Brain pericyte (primary cell): ENCODE data around the gene XPO6.

ENCODE experiments used
- DNase-seq: peaks from one replicate; pipeline ENCODE4 v3.0.0-alpha.2; 2012; ENCODE audit warnings: low read depth, low spot score

The XPO6 gene

DNA sequence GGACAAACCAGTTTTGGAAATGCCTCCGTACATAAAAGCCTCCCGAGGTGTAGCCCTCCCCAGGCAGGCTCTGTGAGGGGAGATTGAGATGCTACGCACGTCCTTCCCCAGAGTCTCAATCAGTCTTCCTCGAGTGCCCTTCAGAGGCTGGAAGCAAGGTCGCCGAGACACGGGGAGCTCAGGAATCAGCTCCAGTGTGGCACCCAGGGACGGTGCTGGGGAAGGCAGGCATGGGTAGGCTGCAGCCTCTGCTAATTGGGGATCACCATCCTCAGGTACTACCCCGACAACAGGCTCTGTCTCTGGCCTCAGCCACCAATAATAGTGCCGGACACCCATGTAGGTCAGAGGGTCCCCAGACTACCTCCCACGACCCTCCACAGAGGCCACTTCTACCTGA, 120.1 kb downstream of the XPO6 start:
- no peak for DNase-seq

DNA sequence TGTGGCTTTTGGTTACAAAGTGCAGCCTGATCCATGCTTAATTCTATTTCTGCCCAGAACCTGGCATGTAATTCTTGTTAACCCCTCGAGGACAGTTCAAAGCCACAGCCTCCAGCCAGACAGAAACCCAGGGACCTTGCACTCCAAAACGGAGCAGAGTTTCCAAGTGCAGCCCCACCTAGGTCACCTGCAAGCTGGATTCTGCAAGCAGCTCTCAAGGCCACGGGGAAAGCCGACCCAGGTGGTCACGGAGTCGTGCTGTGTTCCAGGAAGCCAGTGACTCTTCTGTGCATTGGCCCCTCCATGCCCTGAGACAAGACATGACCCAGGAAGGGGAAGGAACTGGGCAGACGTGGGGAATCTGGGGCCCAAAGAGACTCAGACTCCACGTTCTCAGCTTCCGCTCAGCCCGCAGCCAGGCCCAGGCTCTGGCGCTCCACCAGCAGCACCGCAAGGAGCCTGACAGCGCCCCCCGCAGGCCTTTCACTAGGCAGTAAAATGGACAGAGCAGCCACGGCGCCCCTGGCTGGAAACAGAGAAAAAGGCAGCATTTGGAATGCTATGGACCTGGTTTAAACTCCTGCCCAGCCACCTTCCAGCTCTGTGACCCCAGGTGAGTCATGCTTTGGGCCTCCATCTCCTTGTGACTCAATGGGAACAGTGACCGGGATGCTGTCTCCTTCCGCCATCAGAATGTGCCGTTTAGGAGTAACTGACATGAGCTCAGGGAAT, 121.0 kb downstream of the XPO6 start:
- DNase-seq = no peak

DNA sequence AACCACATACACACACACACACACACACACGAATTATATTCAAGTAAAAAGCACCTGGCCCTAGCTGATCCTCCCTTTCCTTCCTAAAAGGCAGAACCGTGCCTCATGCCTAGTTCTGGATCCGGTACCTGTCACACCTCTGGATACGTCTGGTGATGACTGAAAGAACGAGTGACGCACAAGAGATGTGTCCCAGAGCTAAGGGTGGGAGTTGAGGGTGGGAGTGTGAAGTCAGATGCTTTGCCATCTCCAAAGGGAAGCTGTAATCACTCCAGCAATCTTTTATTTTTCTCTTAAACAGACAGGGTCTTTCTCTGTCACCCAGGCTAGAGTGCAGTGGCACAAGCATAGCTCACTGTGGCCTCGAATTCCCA, 121.8 kb downstream of the XPO6 start:
- DNase-seq = no peak

DNA sequence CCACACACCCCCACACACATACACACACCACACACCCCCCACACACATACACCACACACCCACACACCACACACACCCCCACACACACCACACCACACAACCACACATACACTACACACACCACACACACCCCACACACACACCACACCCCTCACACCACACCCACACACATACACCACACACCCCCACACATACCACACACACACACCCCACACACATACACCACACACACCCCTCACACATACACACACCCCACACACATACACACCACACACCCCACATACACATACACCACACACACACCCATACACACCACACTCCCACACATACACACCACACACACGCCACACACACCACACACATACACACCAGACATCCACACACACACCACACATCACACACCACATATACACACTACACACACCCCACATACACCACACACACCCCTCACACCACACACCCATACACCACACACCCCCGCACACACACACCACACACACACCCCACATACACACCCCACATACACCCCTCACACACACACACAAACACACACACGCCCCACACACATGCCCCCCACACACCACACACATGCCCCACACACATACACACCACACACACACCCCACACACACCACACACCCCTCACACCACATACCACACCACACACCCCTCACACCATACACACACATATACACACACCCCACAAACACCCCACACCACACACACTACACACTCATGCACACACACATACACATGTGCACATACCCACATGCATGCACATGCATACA, 122.4 kb downstream of the XPO6 start:
- no peak for DNase-seq

DNA sequence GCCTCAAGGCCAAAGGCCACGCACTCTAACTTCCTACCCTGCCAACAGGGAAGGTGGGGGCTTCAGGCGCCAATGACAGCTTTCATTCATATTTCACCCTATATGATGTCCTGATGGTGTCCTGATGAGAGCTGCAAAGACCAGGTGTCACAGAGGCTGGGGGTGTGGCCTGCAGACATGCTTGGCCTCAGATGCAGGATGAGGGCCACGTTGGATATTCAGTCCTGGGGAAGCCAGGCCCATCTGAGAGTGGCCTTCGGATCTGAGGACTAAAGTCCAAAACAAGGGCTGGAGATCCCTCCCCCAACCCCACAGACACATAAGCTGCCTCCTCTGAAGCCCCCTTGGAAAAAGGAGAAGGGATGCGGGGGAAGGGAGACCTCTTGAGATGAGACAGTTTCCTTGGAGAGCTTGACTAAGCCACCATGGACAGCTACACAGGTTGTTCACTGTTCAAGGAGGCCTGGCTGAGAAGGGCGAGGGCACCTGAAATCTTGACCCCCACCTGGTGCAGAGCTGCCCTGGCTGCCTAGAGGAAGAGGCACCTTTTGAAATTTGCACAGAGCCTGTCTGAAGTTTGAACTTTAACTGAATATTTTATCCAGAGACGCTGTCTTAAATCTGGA, 124.0 kb downstream of the XPO6 start:
- no peak for DNase-seq

DNA sequence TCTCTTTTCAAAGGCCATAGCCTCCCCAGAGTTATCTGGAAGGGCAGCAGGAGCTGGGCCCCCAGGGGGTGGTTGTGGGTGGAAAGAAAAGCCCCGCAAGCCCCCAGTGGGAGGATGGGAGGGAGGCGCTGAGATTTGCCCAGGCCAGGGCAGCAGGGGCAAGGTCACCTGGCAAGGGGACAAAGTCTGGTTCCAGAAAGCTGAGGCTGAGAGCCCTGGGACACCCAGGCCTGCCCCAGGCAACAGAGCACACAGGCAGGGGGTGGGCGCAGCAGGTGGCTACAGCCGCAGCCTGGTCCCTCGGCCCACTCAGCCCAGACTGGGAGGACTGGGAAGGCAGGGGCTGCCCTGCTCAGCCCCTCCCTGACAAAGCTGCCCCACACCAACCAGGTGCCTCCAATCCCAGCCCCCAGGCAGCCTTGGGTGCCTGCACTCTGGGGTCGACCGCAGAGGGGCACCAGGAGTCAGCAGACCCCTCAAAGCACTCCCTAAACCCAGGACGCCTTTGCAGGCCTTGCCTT, 124.6 kb downstream of the XPO6 start:
- DNase-seq = no peak

DNA sequence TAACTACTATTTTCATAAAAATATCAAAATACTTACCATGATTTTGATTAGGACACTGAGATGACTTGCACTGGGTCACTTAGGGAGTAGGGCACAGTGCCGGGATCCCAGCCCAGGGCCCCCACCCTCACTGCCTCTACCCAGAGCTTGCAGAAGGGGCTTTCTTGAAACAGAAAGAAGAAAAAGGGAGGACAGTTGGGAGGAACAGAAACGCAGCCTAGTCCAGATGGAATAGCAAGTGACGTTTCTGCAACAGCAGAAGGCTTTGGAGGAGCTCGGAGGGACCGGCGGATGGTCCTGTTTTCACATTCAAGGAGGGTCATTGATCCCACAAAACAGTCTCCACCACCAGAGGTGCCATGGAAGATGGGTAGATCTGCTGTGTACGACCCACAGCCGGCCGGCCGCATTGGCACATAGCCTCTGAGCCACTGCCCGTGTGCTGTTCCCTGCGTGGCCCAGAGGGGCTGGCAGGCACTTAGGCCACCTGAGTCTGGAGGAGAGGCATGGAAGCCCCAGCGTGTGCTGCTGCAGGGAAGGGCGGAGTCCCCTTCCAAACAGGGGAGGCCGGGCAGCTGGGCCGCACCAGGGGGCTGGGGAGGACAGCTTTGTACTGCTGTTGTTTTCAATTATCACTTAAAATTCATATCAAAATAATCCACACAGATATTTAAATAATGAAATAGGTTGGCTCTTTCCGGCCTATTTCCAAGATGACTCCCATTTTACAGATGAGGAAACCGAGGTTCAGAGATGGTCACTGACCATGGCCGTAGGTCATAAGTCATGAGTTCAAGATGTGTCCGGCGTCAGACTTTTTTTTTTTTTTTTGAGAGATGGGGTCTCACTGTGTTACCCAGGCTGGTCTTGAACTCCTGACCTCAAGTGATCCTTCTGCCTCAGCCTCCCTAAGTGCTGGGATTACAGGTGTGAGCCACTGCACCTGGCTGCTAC, 125.3 kb downstream of the XPO6 start:
- no peak for DNase-seq

DNA sequence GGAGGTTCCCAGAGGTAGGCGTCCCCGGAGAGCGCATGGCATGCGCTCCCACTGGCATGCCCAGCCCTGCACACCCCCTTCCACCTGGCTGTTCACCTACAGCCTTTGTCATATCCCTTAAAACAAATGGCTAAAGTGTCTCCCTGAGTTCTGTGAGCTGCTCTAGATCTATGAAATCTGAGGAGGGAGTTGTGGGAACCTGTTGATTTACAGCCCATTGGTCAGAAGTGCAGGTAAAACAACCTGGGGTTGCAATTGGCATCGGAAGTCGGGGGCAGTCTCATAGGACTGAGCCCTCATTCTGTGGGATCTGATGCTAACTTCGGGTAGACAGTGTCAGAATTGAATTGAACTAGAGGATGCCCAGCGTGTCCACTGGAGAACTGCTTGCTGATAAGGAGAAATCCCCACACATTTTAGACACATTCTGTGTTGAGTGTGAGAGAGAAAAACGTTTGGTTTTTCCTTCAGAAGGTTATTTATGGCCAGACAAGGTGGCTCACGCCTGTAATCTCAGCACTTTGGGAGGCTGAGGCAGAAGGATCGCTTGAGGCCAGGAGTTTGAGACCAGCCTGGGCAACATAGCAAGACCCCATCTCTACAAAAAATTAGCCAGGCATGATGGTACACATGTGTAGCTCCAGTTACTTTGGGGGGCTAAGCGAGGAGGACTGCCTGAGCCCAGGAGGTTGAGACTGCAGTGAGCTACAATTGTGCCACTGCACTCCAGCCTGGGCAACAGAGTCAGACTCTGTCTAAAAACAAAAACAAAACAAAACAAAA, 126.2 kb downstream of the XPO6 start:
- no peak for DNase-seq

DNA sequence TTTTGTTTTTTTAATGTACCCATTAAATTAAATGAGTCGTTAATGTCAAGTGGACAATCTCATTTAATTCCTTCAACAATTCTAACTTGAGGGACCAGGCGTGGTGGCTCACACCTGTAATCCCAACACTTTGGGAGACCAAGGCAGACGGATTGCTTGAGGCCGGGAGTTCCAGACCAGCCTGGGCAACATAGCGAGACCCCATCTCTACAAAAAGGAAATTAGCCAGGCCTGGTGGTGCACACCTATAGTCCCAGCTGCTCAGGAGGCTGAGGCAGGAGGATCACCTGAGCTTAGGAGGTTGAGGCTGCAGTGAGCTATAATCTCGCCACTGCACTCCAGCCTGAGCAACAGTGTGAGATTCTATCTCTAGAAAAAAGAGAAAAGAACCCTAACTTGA, 127.6 kb downstream of the XPO6 start:
- no peak for DNase-seq

DNA sequence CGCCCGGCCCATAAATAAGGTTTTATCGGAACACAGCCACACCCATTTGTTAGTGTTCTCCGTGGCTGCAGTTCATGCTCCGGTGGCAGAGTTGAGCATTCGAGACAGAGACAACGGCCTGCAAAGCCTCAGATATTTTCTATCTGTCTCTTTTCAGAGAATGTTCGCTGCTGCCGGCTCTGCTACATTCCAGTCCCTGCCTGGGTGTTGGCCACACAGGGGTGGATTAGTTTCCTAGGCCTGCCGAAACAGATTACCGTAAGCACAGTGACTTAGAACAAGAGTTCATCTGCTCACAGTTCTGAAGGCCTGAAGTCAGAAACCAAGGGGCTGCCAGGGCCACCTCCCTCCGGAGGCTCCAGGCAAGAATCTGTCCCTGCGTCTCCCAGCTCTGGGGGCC, 129.1 kb downstream of the XPO6 start:
- no peak for DNase-seq

DNA sequence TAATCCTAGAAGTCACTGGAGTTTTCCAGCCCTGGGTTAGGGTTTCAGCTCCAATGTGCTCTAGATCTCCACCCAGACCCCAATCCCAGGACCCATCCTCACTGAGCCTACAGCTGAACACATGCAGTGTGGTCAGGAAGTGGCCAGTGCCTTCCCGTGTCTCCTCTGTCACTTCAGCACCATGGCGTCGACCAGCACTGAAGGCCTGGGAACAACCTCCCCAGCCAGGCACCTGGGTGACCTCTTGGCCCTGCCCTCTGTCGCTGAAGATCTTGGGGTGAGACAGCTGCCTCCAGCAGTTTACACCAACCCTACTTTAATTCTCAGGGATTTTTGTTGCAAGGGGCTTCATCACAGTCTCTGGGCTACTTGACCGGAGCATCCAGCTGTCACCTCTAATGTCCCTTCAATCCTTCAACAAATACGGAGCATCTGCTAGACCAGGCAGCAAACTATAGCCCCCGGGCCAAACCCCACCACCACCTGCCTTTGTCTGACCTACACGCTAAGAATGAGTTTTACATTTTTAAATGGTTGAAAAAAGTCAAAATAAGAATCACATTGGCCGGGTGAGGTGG, 130.3 kb downstream of the XPO6 start:
- DNase-seq = no peak

DNA sequence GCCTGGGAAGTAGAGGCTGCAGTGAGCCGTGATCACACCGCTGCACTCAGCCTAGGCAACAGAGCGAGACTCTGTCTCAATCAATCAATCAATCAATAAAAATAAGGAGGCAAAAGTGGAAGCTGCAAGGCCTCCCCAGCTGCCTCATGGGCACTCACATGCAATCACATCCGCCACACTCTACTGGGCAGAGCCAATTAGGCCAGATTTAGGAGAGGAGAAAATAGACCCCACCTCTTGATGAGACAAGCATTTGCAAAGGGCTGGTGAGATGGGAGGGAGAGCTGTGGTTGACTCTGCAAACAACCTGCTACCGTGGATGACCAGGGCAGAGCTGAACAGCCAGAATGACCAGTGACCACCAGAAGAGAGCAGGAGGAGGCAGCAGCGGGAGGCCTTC, 133.5 kb downstream of the XPO6 start:
- no peak for DNase-seq

DNA sequence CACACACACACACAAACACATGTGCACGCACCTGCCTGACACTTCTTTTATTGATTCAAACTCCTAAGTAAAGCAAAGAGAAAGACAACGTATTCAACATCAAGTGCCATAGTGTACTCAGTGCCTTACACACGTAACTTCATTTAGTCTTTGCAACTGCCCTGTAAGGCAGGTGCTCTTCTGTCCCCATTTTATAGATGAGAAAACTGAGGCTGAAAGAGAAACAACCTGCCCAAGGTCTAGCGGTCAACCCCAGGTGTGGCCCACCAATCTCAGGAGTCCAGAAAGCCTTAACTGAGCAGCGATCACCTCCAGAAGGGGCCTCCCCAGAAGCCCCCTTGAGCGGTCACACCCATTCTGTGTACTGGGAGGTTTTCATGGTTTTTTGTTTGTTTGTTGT, 137.9 kb downstream of the XPO6 start:
- no peak for DNase-seq

DNA sequence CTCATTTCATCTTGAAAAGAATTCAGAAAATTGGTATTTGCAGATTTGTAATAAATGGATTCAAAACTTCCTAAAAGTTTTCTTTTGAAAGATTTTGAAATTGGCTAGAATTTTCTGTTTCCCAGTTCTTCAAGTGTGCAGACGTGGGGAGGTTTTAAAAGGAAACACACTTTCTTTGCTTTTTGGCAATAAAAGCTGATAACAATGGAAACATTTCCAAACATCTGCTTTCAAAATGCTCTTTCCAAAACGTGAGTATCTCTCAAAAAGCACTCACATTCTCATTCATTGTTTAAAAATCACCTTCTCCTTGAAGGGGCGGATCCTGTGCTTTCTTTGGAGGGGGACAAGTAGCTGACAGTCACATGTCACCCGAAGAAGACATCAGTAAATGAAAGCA, 139.7 kb downstream of the XPO6 start:
- DNase-seq = no peak

DNA sequence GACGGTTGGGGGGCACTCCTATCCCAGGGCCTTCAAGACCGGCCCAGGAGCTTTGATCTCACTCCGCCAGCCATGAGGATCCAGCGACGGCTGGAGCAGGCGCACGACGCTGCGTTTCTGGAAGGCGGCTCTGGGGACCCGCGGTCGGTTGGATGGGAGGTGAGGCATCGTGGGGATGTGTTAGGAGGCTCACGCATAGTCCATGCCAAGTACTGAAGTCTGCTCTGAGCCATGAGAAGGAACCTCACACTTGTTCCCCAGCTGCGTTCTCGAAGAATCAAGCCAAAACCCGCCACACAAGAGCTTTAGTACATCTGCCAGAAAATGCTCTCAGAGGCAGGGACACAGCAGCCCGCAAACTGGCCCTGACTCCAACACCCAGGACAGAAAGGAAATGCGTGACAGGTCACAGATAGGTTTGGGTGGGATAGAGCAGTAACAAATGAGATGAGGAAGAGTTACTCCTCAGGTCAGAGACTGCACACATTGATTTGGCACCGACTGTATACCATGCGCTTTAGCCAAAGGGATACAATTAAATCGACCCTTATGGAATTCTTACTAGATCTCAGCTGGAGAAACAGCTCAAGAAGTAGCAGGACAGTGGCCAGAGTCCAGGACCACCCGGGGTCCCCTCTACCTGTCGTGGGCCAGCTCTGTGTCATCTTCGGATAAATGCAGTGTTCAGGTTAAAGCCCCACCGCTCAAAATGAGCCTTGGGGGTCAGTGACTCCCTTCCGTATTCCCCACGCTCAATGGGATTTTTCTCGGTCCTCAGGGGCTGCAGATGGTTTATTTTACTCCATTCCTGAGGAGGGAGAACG, 141.6 kb downstream of the XPO6 start:
- no peak for DNase-seq

DNA sequence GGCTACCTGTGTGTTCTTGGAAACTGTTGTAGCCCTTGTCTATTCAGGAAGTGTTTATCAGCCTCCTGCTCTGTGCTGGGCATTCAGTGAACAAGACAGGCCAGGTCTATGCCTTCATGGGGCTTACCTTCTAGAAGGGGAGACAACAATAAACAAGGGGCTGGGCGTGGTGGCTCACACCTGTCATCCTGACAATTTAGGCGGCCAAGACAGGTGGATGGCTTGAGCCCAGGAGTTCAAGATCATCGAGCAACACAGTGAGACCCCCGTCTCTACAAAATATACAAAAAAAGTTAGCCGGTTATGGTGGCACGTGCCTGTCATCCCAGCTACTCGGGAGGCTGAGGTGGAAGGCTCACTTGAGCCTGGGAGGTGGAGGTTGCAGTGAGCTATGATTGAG, 142.8 kb downstream of the XPO6 start:
- DNase-seq = no peak

DNA sequence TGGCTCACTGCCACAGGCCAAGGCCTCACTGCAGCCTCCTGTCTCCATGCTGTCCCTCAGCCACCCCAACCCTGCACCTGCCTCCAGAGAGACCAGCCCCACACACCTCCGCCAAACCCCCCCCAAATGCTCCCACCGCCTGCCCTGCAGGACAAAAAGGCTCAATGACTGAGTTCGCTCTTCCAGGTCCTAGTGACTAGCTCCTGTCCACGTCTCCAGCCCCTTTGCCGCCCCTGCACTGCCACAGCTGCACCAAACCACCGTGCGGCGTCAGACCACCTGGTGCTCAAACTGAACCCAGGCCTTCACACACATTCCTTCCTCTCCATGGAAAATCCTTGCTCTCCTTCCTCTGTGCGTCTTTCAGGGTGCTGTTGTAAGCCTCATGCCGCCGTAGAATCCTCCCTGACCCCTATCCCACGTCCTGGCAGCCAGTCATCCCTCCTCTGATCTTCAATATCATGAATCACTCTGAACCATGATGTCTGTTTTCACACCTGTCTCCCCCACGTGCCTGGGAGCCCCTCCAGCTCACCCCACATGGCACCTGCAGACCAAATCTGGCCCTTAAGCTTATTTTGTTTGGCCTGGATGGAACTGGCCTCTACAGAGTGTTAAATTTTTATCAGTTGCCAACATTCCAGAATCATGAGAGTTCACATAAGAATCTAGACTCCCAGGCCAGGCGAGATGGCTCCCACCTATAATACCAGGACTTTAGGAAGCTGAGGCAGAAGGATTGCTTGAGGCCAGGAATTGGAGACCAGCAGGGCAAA, 144.0 kb downstream of the XPO6 start:
- DNase-seq = no peak

DNA sequence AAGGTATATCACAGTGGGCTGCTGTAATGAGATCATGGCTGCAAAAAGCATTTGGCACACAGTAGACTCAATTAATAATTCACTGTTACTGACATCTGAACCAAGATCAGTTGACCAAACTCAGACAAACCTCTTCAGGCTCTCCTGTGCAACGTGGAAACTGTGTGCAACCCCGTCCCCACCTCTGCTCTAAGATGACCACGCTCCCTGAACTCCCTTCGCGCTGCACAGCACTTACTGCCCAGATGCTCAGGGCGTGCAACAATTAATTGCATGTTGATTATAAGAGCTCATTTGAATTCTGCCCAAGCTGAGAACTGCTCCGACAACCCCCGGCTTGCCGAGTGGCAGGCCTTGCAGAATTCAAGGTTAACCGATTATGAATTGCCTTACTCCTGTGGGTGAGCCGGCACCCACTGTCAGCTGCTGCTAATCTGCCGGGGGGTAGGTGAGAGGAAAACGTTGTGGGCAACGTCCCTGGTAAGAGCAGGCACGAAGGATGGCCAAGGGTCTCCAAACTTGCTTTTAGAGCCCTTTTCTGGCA, 147.0 kb downstream of the XPO6 start:
- no peak for DNase-seq
